Neural cell (in vitro differentiated cells): Measurements from ENCODE around the gene RBMX. TPM values are rescaled to one million over a fixed set of nuclear protein-coding genes. Genes with fewer than 3 reads are reported as not detected.

Experiments used
- H2AFZ ChIP-seq: fragments of 200-600, 300-800 bp; sonication (generic), shearing (Covaris generic); 2 replicates; pipeline ENCODE4 v1.6.0; 2014; ENCODE audit warnings: low read depth, mild to moderate bottlenecking, antibody characterized with exemption, low read length, moderate library complexity
- H3F3A ChIP-seq: fragments of 200-600 bp; shearing (Covaris generic); 2 replicates; pipeline ENCODE4 v1.6.1; 2016; ENCODE audit warnings: mild to moderate bottlenecking, moderate library complexity, mixed read lengths, antibody characterized with exemption, low read length; ENCODE audit not compliant: insufficient read depth, poor library complexity, severe bottlenecking
- H3K27ac ChIP-seq: fragments of 200-600, 300-800 bp; sonication (generic), shearing (Covaris generic); 2 replicates; pipeline ENCODE4 v1.5.1; 2014; ENCODE audit warnings: mild to moderate bottlenecking, low read length, moderate library complexity
- H3K27me3 ChIP-seq: fragments of 300-800, 200-600 bp; sonication (generic), shearing (Covaris generic); 2 replicates; pipeline ENCODE4 v1.6.0; 2014; ENCODE audit warnings: mild to moderate bottlenecking, low read depth, low read length, moderate library complexity; ENCODE audit not compliant: insufficient read depth
- H3K36me3 ChIP-seq: fragments of 300-800, 200-600 bp; sonication (generic), shearing (Covaris generic); 2 replicates; pipeline ENCODE4 v1.5.1; 2014; ENCODE audit warnings: mild to moderate bottlenecking, antibody characterized with exemption, low read length, moderate library complexity; ENCODE audit not compliant: insufficient read depth
- H3K4me2 ChIP-seq: fragments of 300-800, 200-600 bp; sonication (generic), shearing (Covaris generic); 2 replicates; pipeline ENCODE4 v1.6.0; 2014; ENCODE audit warnings: mild to moderate bottlenecking, low read length
- H3K4me3 ChIP-seq: fragments of 300-800, 200-600 bp; sonication (generic), shearing (Covaris generic); 2 replicates; pipeline ENCODE4 v1.5.1; 2014; ENCODE audit warnings: mild to moderate bottlenecking, low read length, moderate library complexity
- H3K79me2 ChIP-seq: fragments of 200-600 bp; shearing (Covaris generic); replicated peaks from 2 replicates; pipeline ENCODE4 v1.6.0; 2014; ENCODE audit warnings: mild to moderate bottlenecking, low read length, moderate library complexity; ENCODE audit not compliant: insufficient read depth
- H3K9ac ChIP-seq: fragments of 300-800, 200-600 bp; sonication (generic), shearing (Covaris generic); 2 replicates; pipeline ENCODE4 v1.6.1; 2016; ENCODE audit warnings: mild to moderate bottlenecking, low read length, mixed read lengths
- H3K9me2 ChIP-seq: fragments of 200-600 bp; shearing (Covaris generic); 2 replicates; pipeline ENCODE4 v1.6.1; 2016; ENCODE audit warnings: mild to moderate bottlenecking, low read length, mixed read lengths; ENCODE audit not compliant: insufficient read depth
- H3K9me3 ChIP-seq: fragments of 200-600, 300-800 bp; sonication (generic), shearing (Covaris generic); 2 replicates; pipeline ENCODE4 v1.6.1; 2016; ENCODE audit warnings: mild to moderate bottlenecking, mixed run types, low read length, moderate library complexity, mixed read lengths
- H4K20me1 ChIP-seq: fragments of 200-600 bp; shearing (Covaris generic); 2 replicates; pipeline ENCODE4 v1.6.1; 2016; ENCODE audit warnings: mild to moderate bottlenecking, mixed run types; ENCODE audit not compliant: insufficient read depth
- EP300 ChIP-seq: fragments of 450-650 bp; conservative IDR thresholded peaks from 2 replicates; pipeline ENCODE4 v1.6.1; 2014; ENCODE audit warnings: antibody characterized with exemption, mild to moderate bottlenecking, moderate library complexity; ENCODE audit not compliant: poor library complexity, severe bottlenecking
- EZH2 ChIP-seq: fragments of 200-600, 300-800 bp; shearing (Covaris generic), sonication (generic); IDR thresholded peaks from 2 replicates; pipeline ENCODE4 v1.6.1; 2014; ENCODE audit warnings: antibody characterized with exemption, low read length, borderline replicate concordance, mild to moderate bottlenecking; ENCODE audit not compliant: insufficient read depth, poor library complexity, severe bottlenecking
- MXI1 ChIP-seq: fragments of 450-650 bp; conservative IDR thresholded peaks from 2 replicates; pipeline ENCODE4 v1.6.1; 2014; ENCODE audit warnings: antibody characterized with exemption, mild to moderate bottlenecking; ENCODE audit not compliant: poor library complexity, severe bottlenecking
- POLR2AphosphoS5 ChIP-seq: IDR thresholded peaks from 2 replicates; pipeline ENCODE4 v1.6.1; 2012
- RAD21 ChIP-seq: fragments of 450-650 bp; conservative IDR thresholded peaks from 2 replicates; pipeline ENCODE4 v1.6.1; 2014; ENCODE audit warnings: antibody characterized with exemption, mild to moderate bottlenecking, moderate library complexity
- REST ChIP-seq: IDR thresholded peaks from 2 replicates; pipeline ENCODE4 v1.6.1; 2012; ENCODE audit warnings: borderline replicate concordance
- SMC3 ChIP-seq: fragments of 450-650 bp; conservative IDR thresholded peaks from 2 replicates; pipeline ENCODE4 v1.6.1; 2014; ENCODE audit warnings: antibody characterized with exemption, mild to moderate bottlenecking, moderate library complexity; ENCODE audit not compliant: poor library complexity
- TAF1 ChIP-seq: IDR thresholded peaks from 2 replicates; pipeline ENCODE4 v1.6.1; 2012; ENCODE audit warnings: low read depth
- polyA plus RNA-seq: library from polyadenylated mRNA; depleted of rRNA; stranded (reverse); fragments of >200 nt; gene quantifications from 2 replicates; pipeline ENCODE4 v1.2.3, GENCODE V29; 2014
- TF ChIP-seq, protein P1 (sequence below): fragments of 450-650 bp; IDR thresholded peaks from 2 replicates; pipeline ENCODE4 v1.5.1; 2014; ENCODE audit warnings: antibody characterized with exemption, mild to moderate bottlenecking, moderate library complexity; ENCODE audit not compliant: poor library complexity, severe bottlenecking

Gene RBMX
- polyA plus RNA-seq, 1 donor from 2014 or later, result 875 TPM

- Histone ChIP-seq H2AFZ (no peak overlapping the region), H3K27me3 (no peaks in the 10 kb centered on the region), H3K9me2 (no peaks in the 10 kb centered on the region), H3K4me2 (no peak overlapping the region), H3F3A (no peaks in the 10 kb centered on the region), H3K9ac (no peak overlapping the region), H3K27ac (no peak overlapping the region), H3K79me2 (no peaks in the 10 kb centered on the region), H3K36me3 (no peaks in the 10 kb centered on the region), H3K9me3 (no peaks in the 10 kb centered on the region), H3K4me3 (no peak overlapping the region), H4K20me1 (no peaks in the 10 kb centered on the region)
- no peak for TF ChIP-seq SMC3
- TF ChIP-seq EP300, result no peak
- TF ChIP-seq, protein P1, sequence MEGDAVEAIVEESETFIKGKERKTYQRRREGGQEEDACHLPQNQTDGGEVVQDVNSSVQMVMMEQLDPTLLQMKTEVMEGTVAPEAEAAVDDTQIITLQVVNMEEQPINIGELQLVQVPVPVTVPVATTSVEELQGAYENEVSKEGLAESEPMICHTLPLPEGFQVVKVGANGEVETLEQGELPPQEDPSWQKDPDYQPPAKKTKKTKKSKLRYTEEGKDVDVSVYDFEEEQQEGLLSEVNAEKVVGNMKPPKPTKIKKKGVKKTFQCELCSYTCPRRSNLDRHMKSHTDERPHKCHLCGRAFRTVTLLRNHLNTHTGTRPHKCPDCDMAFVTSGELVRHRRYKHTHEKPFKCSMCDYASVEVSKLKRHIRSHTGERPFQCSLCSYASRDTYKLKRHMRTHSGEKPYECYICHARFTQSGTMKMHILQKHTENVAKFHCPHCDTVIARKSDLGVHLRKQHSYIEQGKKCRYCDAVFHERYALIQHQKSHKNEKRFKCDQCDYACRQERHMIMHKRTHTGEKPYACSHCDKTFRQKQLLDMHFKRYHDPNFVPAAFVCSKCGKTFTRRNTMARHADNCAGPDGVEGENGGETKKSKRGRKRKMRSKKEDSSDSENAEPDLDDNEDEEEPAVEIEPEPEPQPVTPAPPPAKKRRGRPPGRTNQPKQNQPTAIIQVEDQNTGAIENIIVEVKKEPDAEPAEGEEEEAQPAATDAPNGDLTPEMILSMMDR, result no peak
- no peak for TF ChIP-seq MXI1
- no peak for TF ChIP-seq RAD21
- TF ChIP-seq EZH2, result no peak
- no peak for TF ChIP-seq TAF1
- TF ChIP-seq REST, result no peak
- no peak for TF ChIP-seq POLR2AphosphoS5
Measured at GRCh38 chrX:136828830-136829229, 51.7 kb downstream of the RBMX start.

- Histone ChIP-seq H2AFZ (no peak overlapping the region), H3K4me2 (no peak overlapping the region), H3K9me3 (no peaks in the 10 kb centered on the region), H3K4me3 (no peak overlapping the region), H3K9me2 (no peaks in the 10 kb centered on the region), H3K36me3 (no peaks in the 10 kb centered on the region), H3K9ac (no peak overlapping the region), H3F3A (no peaks in the 10 kb centered on the region), H4K20me1 (no peaks in the 10 kb centered on the region), H3K79me2 (no peaks in the 10 kb centered on the region), H3K27me3 (no peaks in the 10 kb centered on the region), H3K27ac (no peak overlapping the region)
- no peak for TF ChIP-seq MXI1
Measured at GRCh38 chrX:136827026-136827425, 53.5 kb downstream of the RBMX start.

DNA sequence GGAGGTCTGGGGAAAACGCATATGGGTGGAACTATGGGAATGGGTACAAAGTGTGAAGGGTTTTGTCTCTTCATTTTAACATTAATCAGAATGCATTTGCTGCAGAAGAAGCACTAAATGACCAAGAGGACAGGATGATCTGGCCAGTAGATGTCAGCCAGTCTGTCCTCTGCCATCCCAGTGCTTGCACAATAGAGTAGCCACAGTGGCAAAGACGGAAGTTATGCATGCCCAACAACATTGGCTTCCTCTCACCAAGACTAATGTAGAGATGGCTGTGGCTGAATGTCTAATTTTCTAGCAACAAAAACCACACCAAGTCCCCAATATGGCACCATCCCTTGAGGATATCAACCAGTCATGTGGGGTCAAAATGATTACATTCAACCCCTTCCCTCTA, 54.8 kb downstream of the RBMX start:
- Histone ChIP-seq H3K36me3 (no peaks in the 10 kb centered on the region), H3K9me2 (no peaks in the 10 kb centered on the region), H3K27me3 (no peaks in the 10 kb centered on the region), H3K9me3 (no peaks in the 10 kb centered on the region), H3K4me2 (no peak overlapping the region), H3F3A (no peaks in the 10 kb centered on the region), H3K9ac (no peak overlapping the region), H2AFZ (no peak overlapping the region), H3K79me2 (no peaks in the 10 kb centered on the region), H4K20me1 (no peaks in the 10 kb centered on the region), H3K27ac (no peak overlapping the region), H3K4me3 (no peak overlapping the region)
- TF ChIP-seq RAD21 (no peak), TAF1 (no peak), MXI1 (no peak), EZH2 (no peak), REST (no peak), POLR2AphosphoS5 (no peak), EP300 (no peak), SMC3 (no peak)
- TF ChIP-seq, protein P1, result no peak
